ENCODE results near the gene ORC6. TPM values are rescaled to one million over a fixed set of nuclear protein-coding genes. Genes with fewer than 3 reads are reported as not detected.

ORC6 gene
- polyA plus RNA-seq, 1 donor from 2014 or later = 0.40 TPM

DNA sequence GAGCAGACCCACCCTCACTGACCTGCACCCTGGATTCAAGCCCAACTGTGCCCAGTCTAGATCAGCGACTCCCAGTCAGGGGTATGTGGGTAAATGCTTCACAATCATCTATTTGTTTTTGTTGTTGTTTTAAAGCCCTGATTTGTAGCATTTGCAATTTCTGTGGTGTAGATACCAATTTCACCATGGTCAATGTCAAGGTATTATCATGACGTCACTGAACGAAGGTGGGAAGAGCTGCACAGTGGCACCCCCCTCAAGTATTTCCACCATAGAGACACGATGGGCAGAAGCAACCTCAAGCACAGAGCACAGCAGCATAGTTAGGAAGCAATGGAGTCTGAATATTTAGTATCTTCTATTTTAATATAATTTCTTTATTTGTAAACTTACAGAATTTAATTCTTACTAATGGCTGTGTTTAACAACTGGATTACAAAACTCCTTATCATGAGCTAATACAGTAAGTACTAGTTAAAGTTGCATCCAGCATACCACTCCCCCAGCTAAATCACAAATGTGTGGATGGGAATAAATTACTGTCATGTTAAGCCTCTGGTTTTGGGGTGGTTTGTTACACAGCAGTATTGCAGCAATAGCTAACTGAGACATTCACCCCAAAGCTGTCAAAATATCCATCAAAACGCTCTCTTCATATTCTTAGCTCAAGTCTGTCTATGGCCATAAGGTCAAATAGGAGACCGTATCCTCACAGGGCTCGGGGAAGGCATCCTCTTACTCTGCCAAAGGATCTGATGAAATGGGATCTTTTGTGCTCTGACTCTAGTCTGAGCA lies 25.5 kb downstream of the ORC6 start:
- no peaks in the 10 kb centered on the region for H3K36me3 Mint-ChIP-seq
- no peaks in the 10 kb centered on the region for H3K27me3 Mint-ChIP-seq
- H3K4me3 Mint-ChIP-seq = no peak overlapping the region
- H3K9me3 Mint-ChIP-seq = no peaks in the 10 kb centered on the region
- peaks cover 8 to 15% (median 8%) of the 10 kb centered on the region in 3 donors for H3K4me1 Mint-ChIP-seq
- no peak overlapping the region for H3K27ac Mint-ChIP-seq

- Mint-ChIP-seq H3K4me1 (peaks cover 8 to 15% (median 8%) of the 10 kb centered on the region in 3 donors), H3K9me3 (no peaks in the 10 kb centered on the region), H3K36me3 (no peaks in the 10 kb centered on the region), H3K27me3 (no peaks in the 10 kb centered on the region), H3K27ac (peak overlapping the region in 1 of 3 donors; percentile 54), H3K4me3 (no peak overlapping the region)
Measured at GRCh38 chr16:46715769-46716305, 26.4 kb downstream of the ORC6 start.

DNA sequence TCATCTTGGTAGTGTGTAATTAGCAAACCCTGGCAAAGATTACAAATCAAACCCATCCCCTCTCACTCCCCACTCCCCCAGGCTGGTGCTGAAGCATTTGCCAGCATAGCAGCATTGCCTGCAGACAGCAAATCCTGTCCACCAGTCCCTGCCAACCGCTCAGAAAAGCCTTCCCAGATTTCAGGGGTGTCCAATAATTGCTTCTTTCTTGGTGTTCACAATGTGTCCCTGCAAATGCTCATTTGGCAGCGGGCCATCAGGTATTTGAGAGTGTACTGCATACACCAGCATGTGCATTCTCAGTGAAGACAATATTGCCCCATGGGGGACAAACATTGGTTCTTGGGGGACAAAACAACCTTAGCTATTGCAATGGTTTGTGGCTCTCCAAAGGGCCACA lies 28.2 kb downstream of the ORC6 start:
- Mint-ChIP-seq H3K27me3 (no peaks in the 10 kb centered on the region), H3K4me3 (no peak overlapping the region), H3K27ac (no peak overlapping the region), H3K4me1 (peaks cover 4 to 11% (median 7%) of the 10 kb centered on the region in 3 donors), H3K9me3 (no peaks in the 10 kb centered on the region), H3K36me3 (no peaks in the 10 kb centered on the region)

DNA sequence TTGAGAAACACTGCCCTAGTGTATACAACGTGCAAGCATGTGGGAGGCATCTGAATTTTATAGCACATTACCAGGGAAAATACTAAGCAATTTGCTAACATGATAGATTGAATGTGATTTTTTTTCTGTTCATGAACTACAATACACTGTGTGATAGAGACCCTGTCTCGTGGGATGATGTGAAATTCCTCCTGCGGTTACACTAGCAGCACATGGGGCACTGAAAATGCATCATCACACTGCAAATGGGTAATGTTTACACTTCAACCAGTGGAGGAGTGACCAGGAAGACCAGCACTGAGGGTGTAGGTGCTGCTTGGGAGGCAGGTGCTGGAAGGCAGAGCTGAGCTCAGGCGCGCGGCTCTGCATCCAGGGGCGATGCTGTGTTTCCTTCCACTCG lies 28.8 kb downstream of the ORC6 start:
- no peak overlapping the region for H3K27ac Mint-ChIP-seq
- no peaks in the 10 kb centered on the region for H3K36me3 Mint-ChIP-seq
- peaks cover 0 to 3% (median 0%) of the 10 kb centered on the region in 3 donors for H3K9me3 Mint-ChIP-seq
- no peaks in the 10 kb centered on the region for H3K27me3 Mint-ChIP-seq
- H3K4me3 Mint-ChIP-seq = no peak overlapping the region
- peaks cover 1 to 6% (median 3%) of the 10 kb centered on the region in 3 donors for H3K4me1 Mint-ChIP-seq

DNA sequence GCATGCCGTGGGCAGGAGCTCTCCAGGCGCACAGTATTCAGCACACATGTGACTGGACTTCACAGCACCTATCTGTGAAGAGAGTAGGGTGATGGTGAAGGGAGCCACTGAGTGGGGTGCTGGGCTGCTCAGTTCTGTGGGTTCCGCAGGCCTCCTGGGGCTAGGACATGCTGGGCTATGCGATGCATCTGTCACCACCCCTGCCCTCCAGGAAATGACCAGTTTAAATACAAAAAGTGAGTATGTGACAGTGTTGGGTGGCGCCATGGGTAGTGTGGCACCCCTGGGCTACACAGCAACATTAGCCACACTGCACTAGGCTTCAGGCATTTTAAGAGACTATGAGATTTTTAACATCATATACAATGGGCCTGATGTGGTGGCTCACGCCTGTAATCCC lies 30.1 kb downstream of the ORC6 start:
- H3K4me1 Mint-ChIP-seq = no peaks in the 10 kb centered on the region
- peak overlapping the region in 1 of 3 donors; percentile 35 for H3K27ac Mint-ChIP-seq
- H3K36me3 Mint-ChIP-seq = no peaks in the 10 kb centered on the region
- peaks cover 0 to 5% (median 0%) of the 10 kb centered on the region in 3 donors for H3K9me3 Mint-ChIP-seq
- H3K4me3 Mint-ChIP-seq = no peak overlapping the region
- H3K27me3 Mint-ChIP-seq = no peaks in the 10 kb centered on the region

DNA sequence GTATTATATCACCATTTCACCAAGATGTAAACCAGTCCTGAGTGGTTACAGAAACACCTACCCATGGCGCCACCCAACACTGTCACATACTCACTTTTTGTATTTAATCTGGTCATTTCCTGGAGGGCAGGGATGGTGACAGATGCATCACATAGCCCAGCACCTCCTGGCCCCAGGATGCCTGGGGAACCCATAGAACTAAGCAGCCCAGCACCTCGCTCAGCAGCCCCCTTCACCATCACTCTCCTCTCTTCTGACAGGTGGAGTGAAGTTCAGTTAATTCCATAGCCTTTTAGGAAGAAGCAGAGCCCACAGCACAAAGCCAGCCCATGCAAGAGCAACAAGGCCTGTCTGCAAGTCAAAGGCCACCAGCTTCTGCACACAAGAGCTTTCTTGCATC lies 31.2 kb downstream of the ORC6 start:
- H3K9me3 Mint-ChIP-seq = peaks cover 1 to 9% (median 4%) of the 10 kb centered on the region in 3 donors
- no peaks in the 10 kb centered on the region for H3K27me3 Mint-ChIP-seq
- H3K4me3 Mint-ChIP-seq = no peak overlapping the region
- no peaks in the 10 kb centered on the region for H3K36me3 Mint-ChIP-seq
- no peaks in the 10 kb centered on the region for H3K4me1 Mint-ChIP-seq
- H3K27ac Mint-ChIP-seq = no peak overlapping the region

- no peaks in the 10 kb centered on the region for H3K27me3 Mint-ChIP-seq
- H3K36me3 Mint-ChIP-seq = no peaks in the 10 kb centered on the region
- no peaks in the 10 kb centered on the region for H3K4me1 Mint-ChIP-seq
- H3K4me3 Mint-ChIP-seq = no peak overlapping the region
- peaks cover 3 to 13% (median 8%) of the 10 kb centered on the region in 3 donors for H3K9me3 Mint-ChIP-seq
- no peak overlapping the region for H3K27ac Mint-ChIP-seq
Measured at GRCh38 chr16:46721885-46722284, 32.4 kb downstream of the ORC6 start.

DNA sequence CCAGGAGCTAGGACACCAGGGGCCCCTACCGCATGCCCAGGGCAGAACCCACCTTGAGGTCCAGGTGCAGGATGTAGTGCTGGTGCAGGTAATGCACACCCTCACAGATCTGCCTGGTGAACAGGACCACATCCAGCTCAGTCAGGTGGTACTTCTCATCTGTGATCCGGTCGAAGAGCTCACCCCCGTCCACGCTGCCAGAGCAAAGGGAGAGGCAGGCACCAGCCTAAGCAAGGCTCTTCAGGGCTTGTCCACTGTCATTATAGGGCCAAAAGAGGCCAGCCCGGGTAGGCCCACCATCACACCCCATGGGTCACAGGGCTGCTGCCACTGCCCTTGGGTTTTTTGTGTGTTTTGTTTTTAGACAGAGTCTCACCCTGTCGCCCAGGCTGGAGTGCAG lies 37.7 kb downstream of the ORC6 start:
- Mint-ChIP-seq H3K4me3 (no peak overlapping the region), H3K27me3 (no peaks in the 10 kb centered on the region), H3K36me3 (peaks cover 1% of the 10 kb centered on the region), H3K9me3 (peaks cover 3 to 13% (median 8%) of the 10 kb centered on the region in 3 donors), H3K4me1 (no peaks in the 10 kb centered on the region), H3K27ac (no peak overlapping the region)

DNA sequence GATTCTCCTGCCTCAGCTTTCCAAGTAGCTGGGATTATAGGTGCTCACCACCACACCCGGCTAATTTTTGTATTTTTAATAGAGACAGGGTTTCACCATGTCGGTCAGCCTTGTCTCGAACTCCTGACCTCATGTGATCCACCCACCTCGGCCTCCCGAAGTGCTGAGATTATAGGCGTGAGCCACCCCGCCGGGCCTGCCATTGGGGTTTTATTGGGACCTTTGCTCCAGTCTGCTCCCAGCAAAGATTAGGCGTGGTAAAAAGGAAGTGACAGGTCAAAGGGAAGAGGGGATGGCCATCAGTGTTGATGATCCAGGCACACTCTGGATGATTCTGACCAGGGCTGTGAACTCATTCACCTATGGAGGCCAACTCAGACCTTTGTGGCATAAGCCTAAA lies 38.2 kb downstream of the ORC6 start:
- Mint-ChIP-seq H3K4me1 (no peaks in the 10 kb centered on the region), H3K9me3 (peaks cover 3 to 13% (median 8%) of the 10 kb centered on the region in 3 donors), H3K27me3 (no peaks in the 10 kb centered on the region), H3K27ac (no peak overlapping the region), H3K36me3 (peaks cover 1% of the 10 kb centered on the region), H3K4me3 (no peak overlapping the region)

- Mint-ChIP-seq H3K36me3 (peaks cover 1% of the 10 kb centered on the region), H3K4me3 (no peak overlapping the region), H3K27ac (no peak overlapping the region), H3K4me1 (no peaks in the 10 kb centered on the region), H3K9me3 (peaks cover 3 to 9% (median 8%) of the 10 kb centered on the region in 3 donors), H3K27me3 (no peaks in the 10 kb centered on the region)
Measured at GRCh38 chr16:46728806-46729205, 39.3 kb downstream of the ORC6 start.

DNA sequence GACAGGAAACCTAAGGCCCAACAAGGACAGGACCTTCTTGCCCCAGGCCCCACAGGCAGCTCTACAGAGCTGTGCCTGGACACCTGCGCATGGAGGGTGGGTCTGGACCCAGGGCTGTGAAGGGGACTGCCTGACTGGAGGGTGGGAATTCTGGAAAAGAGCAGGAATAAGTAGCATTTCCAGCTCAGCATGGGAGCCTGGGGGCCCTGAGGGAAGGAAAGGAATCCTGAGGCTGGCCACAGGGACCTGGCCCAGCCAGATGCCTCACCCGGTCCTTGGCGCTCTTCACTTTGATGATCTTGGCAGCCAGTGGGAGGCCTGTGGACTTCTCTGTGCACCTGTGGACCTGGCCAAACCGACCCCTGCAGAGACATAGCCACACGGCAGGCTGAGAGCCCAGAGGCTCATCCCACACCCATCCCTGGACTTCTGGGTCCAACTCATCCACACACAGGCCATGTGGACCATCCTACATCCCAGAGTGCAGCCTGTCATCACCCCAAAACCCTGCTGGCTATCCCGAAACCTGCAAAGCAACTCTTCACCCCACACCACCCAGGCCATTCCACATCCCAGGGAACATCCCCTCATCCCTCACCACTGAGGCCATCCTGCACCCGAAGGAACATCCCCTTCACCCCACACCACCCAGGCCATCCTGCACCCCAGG lies 40.0 kb downstream of the ORC6 start:
- H3K4me3 Mint-ChIP-seq = no peak overlapping the region
- H3K36me3 Mint-ChIP-seq = peaks cover 1% of the 10 kb centered on the region
- peaks cover 3 to 8% (median 8%) of the 10 kb centered on the region in 3 donors for H3K9me3 Mint-ChIP-seq
- H3K27ac Mint-ChIP-seq = no peak overlapping the region
- no peaks in the 10 kb centered on the region for H3K4me1 Mint-ChIP-seq
- no peaks in the 10 kb centered on the region for H3K27me3 Mint-ChIP-seq

DNA sequence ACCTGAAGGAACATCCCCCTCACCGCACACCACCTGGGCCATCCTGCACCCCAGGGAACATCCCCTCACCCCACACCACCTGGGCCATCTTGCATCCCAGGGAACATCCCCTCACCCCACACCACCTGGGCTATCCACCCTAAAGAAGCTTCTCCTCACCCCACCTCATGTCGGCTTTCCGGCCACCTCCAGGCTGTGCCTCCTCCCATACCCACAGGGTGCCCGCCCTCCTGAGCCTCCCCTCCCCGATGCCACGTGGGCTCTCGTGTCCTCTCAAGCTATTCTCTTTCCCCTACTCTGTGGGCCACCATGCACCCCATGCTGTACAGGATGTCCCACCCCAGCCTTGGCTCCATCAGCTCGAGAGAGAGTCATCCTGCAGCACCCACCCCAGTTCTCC lies 40.7 kb downstream of the ORC6 start:
- Mint-ChIP-seq H3K4me1 (no peaks in the 10 kb centered on the region), H3K27ac (no peak overlapping the region), H3K9me3 (peaks cover 3 to 6% (median 5%) of the 10 kb centered on the region in 3 donors), H3K36me3 (peaks cover 1% of the 10 kb centered on the region), H3K27me3 (no peaks in the 10 kb centered on the region), H3K4me3 (no peak overlapping the region)

DNA sequence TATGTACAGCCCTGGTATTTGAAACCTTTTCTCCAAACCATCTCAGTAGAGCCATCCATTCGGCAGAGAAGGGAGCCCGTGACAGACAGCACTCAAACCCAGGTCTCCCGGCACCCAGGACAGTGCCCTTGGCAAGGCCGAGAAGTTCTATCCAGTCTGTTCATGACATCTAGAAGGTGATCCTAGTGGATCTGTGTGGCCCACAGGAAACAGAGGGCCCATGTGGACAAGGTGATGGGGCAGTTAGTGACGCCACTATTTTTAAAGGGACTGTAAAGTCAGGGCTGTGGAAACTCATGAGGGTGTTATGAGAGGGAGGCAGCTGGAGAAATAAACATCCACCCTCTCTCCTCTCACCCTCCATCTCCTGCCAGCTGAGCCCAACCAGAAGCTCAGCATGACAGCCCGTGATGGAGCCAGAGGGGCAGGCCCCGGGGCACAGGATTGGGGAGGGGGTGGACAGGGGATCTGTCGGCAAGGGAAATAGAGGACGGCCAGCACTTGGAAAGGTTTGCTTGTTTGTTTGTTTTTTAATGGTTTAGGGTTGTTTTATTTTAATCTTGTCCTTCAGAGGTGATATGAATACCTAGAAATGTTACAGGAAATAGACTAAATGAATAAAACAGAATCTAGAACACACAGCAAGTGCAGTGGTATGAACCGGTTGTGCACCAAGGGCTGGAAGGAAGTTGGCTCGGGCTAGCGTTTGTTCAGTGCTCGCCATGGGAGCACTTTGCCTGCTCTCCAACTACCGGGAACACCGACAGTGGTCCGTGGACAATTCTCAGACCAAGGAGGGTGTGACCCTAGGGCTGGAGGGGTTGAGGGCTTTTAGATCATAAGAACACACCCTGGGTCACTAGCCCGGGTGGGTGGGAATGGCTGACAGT lies 41.6 kb downstream of the ORC6 start:
- Mint-ChIP-seq H3K27me3 (no peaks in the 10 kb centered on the region), H3K27ac (no peak overlapping the region), H3K36me3 (peaks cover 1% of the 10 kb centered on the region), H3K4me1 (no peaks in the 10 kb centered on the region), H3K9me3 (no peaks in the 10 kb centered on the region), H3K4me3 (no peak overlapping the region)

- H3K27ac Mint-ChIP-seq = peak overlapping the region in 1 of 3 donors; percentile 67
- H3K36me3 Mint-ChIP-seq = peaks cover 1% of the 10 kb centered on the region
Measured at GRCh38 chr16:46731691-46732555, 42.5 kb downstream of the ORC6 start.

More at GRCh38 chr16:46731691-46732555, 42.5 kb downstream of the ORC6 start:
- H3K9me3 Mint-ChIP-seq = no peaks in the 10 kb centered on the region
- no peaks in the 10 kb centered on the region for H3K4me1 Mint-ChIP-seq
- H3K27me3 Mint-ChIP-seq = no peaks in the 10 kb centered on the region
- peak overlapping the region in 1 of 4 donors; percentile 59 for H3K4me3 Mint-ChIP-seq
